Activated T-cell treated with anti-CD3 and anti-CD28 coated beads for 24 hours (primary cell): ENCODE data around the gene SLC5A11.
"Not testable (repeated sequence)": the region's sequence is repeated elsewhere in the genome, so short reads cannot be mapped to it uniquely, and the experiment has no call there.

Experiments
- DNase-seq: peaks from one replicate; pipeline ENCODE4 v3.0.0-alpha.2; 2020; ENCODE audit warnings: low read depth

The SLC5A11 gene

DNA sequence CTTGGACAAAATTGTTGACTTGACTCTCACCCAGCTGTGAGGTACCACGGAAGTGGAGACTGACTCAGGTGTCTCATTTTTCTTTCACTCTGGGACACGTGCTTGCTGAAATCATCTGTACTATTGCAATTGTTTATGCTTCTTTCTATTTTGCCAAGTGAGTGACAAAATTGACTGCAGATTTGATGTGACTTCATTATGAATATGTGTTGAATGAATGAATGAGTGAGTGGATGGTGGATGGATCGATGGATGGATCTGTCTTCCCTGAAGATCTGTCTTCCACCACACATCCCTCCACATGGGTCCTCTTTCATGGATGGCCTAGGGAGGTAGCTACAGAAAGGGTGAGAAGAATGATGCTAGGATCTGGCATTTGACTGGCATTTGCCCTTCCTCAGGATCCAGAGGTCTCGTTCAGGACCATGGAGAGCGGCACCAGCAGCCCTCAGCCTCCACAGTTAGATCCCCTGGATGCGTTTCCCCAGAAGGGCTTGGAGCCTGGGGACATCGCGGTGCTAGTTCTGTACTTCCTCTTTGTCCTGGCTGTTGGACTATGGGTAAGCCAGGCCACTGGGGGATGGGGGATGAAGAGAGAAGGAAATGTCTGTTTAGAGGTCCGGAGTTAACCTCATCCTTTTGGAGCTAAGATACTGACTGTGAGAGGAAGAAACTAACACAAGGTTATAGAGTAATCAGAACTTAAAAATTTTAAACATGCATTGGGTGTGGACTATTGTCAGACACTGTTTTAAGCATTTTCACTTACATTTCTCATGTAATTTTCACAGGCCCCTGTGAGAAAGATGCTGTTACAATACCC, 12.7 kb downstream of the SLC5A11 start:
- DNase-seq = peak; percentile 16

DNA sequence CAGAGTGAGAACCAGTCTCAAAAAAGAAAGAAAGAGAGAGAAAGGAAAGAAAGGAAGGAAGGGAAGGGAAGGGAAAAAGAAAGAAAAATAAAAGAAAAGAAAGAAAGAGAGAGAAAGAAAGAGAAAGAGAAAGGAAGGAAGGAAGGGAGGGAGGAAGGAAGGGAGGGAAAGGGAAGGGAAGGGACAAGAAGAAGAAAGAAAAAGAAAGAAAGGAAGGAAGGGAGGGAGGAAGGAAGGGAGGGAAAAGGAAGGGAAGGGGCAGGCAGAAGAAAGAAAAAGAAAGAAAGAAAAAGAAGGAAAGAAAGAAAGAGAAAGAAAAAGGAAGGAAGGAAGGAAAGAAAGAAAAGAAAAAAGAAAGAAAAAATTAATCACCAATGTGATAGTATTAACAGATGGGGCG, 15.7 kb downstream of the SLC5A11 start:
- DNase-seq = no peak

GRCh38 chr16:24863582-24864437, 18.0 kb downstream of the SLC5A11 start:
- no peak for DNase-seq

DNA sequence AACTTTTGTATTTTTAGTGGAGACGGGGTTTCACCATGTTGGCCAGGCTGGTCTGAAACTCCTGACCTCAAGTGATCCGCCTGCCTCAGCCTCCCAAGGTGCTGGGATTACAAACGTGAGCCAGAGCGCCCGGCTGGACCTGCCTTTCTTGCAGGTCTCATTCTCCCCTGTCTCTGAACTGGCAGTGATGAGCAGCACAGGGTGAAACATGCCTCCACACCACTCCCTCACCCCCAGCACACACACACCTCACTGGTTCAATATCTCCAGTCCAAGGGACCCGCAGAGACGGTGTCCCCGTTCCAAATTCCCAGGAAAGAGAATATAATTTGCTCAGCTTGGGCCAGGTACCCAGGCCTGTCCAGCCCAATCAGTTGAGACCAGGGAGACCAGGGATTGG, 23.3 kb downstream of the SLC5A11 start:
- no peak for DNase-seq

DNA sequence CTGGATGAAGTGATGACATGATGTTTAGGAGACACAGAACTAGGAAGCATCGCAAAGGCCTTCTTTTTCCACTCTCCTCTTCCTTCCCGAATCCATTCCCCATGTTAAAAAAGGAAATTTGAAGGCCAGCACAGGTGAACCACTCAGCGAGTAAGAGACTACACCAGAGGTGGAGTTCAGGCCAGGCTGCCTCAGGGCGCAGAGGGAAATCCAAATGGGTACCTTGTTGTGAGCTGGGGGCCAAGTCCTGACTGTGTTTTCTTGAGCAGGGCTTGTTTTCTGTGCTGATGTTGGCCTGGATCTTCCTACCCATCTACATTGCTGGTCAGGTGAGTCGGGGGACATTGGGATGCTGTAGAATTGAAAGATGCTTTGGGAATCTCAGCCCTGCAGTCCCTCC, 26.1 kb downstream of the SLC5A11 start:
- no peak for DNase-seq

DNA sequence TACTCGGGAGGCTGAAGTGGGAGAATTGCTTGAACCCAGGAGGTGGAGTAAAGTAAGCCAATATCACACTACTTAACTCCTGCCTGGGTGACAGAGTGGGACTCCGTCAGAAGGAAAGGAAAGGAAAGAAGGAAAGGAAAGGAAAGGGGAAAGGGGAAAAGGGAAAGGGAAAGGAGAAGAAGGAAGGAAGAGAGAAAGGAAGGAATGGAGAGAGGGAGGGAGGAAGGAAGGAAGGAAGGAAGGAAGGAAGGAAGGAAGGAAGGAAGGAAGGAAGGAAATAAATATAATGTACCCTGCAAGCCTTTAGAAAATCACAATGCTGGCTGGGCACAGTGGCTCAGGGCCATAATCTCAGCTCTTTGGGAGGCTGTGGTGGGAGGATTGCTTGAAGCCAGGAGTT, 27.3 kb downstream of the SLC5A11 start:
- DNase-seq = no peak

DNA sequence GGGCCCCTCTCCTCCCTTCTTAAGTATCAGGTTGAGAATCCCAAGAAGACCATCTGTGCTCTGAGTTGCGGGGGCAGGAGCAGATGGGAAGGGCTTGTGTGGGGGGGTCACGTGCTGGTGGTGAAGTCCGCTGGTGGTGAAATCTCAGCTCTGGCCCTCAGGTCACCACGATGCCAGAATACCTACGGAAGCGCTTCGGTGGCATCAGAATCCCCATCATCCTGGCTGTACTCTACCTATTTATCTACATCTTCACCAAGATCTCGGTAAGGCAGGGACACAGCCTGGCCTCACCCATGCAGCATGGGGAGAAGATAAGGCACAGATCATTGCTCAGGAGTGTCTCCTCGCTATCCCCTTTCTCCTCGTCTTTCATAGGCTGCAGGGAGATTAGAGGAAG, 29.7 kb downstream of the SLC5A11 start:
- DNase-seq = no peak

DNA sequence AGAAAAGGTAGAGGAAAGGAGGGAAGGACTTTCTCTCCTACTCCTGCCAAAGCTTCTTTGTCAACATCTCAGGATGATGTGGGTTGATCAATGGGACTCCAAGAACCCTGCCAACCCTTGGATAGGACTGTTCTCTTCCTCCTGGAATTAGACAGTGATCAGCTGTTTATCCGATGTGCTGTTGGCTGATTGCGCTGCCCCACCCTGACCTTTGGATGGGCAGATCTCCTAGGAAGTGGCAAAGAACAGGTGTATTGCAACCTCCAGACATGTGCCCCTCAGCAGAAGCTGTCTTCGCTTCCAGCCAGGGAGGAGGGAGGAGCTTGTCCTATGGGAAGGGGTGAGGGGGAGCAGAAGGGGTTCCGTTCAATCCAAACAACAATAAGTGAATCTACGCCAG, 30.5 kb downstream of the SLC5A11 start:
- DNase-seq = no peak

GRCh38 chr16:24879684-24880083, 33.9 kb downstream of the SLC5A11 start:
- DNase-seq = no peak

- no peak for DNase-seq
These were observed 38.0 kb downstream of the SLC5A11 start for GRCh38 chr16:24883714-24884151.

- no peak for DNase-seq
These were observed 41.7 kb downstream of the SLC5A11 start for GRCh38 chr16:24887472-24887871.

DNA sequence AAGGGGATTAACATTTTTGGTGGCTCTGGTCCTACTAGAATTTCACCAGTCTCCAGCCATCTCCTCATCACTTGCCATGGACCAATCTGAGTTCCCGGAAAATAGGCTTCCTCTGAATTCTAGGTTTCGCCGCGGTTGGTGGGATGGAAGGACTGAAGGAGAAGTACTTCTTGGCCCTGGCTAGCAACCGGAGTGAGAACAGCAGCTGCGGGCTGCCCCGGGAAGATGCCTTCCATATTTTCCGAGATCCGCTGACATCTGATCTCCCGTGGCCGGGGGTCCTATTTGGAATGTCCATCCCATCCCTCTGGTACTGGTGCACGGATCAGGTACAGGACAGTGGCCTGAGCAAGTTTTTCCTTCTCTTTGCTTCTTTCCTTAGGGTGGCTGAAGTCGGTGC, 45.0 kb downstream of the SLC5A11 start:
- no peak for DNase-seq

DNA sequence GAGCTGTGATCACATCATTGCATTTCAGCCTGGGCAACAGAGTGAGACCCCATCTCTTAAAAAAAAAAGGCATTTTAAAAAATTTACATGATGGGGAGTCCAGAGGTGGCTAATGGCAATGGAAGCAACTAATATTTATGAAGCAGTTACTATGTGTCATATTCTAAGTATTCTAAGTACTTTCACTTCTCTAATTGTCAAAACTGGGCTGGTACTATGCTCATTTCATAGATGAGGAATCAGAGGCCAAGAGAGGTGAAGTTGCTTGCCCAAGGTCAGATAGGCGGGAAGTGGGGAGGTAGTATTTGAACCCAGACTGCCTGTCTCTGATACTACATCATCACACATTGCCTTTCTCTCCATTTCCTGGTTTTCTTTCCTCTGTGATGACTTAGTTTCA, 50.7 kb downstream of the SLC5A11 start:
- no peak for DNase-seq

GRCh38 chr16:24897522-24897921, 51.8 kb downstream of the SLC5A11 start:
- not testable (repeated sequence) for DNase-seq

GRCh38 chr16:24900230-24900629, 54.5 kb downstream of the SLC5A11 start:
- DNase-seq = no peak

- DNase-seq = no peak
These were observed 60.5 kb downstream of the SLC5A11 start for GRCh38 chr16:24906199-24906808.

GRCh38 chr16:24906901-24907300, 61.1 kb downstream of the SLC5A11 start:
- no peak for DNase-seq

DNA sequence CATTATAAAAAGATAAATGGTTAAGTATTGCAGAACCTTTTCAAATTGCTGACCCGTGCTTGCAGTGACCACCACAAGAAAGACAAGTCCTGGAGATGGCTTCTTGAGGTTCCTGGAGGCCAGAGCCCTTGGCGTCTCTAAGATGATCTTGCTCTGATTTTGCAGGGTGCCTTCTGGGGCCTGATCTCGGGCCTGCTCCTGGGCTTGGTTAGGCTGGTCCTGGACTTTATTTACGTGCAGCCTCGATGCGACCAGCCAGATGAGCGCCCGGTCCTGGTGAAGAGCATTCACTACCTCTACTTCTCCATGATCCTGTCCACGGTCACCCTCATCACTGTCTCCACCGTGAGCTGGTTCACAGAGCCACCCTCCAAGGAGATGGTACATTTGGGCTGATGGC, 63.0 kb downstream of the SLC5A11 start:
- no peak for DNase-seq

- no peak for DNase-seq
These were observed 64.1 kb downstream of the SLC5A11 start for GRCh38 chr16:24909856-24910255.

- no peak for DNase-seq
These were observed 69.3 kb downstream of the SLC5A11 start for GRCh38 chr16:24915019-24915418.

DNA sequence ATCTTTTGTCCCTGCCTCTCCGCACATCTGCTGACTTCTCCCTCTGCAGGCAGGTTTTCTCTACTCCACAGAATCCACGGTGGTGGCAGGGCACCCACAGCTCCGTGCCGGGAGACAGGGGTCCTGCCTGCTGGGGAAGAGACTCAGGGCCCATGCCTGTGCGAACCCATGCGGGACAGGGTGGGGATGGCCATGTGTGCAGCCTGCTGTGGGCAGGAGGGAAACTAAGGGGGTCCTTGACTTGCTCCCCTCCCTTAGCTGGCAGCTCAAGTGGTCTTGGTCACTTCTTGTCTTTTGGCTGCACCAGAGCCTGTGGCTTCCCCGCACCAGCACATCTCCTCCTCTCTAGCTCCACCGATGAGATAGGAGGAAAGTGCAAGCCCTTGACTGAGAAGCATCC, 69.8 kb downstream of the SLC5A11 start:
- no peak for DNase-seq

- no peak for DNase-seq
These were observed 71.5 kb downstream of the SLC5A11 start for GRCh38 chr16:24917236-24917635.

GRCh38 chr16:24917891-24918290, 72.1 kb downstream of the SLC5A11 start:
- DNase-seq = no peak
